ENCODE data around the gene ZNF132. TPM values are rescaled to one million over a fixed set of nuclear protein-coding genes. Genes with fewer than 3 reads are reported as not detected.

Gene ZNF132
- total and polyA plus RNA-seq, 8 donors = 1.1 to 6.1 (median 2.0) TPM

- FAIRE-seq (no peak), DNase-seq (peak in 1 of 6 donors; percentile 32), ATAC-seq (no peak)
- no peaks in the 10 kb centered on the region for H3K27me3 ChIP-seq
- 43 to 52% methylated on average over 18 of the region's 18 CpGs for WGBS, 2 donors
- peaks cover 0 to 8% (median 8%) of the 10 kb centered on the region in 3 donors for H3K4me1 ChIP-seq
- no peaks in the 10 kb centered on the region for H3K36me3 ChIP-seq
- no peak overlapping the region for H3K27ac ChIP-seq
- H3K4me3 ChIP-seq = peak overlapping the region; percentile 20 to 50 (median 36)
- TF ChIP-seq CTCF (IDR thresholded peaks at IDR 0.05) = no peak
- no peaks in the 10 kb centered on the region for H3K9me3 ChIP-seq
- intact Hi-C loops (cut with DNase I) = no loop called here
These were observed 39.5 kb downstream of the ZNF132 start for GRCh38 chr19:58400316-58400915.

- Histone ChIP-seq H3K9me3 (no peaks in the 10 kb centered on the region), H3K27ac (no peak overlapping the region), H3K36me3 (peaks cover 0 to under 1% (median 0%) of the 10 kb centered on the region in 3 donors), H3K27me3 (no peaks in the 10 kb centered on the region), H3K4me1 (peaks cover 0 to 8% (median 8%) of the 10 kb centered on the region in 3 donors), H3K4me3 (no peak overlapping the region)
- no peak for ATAC-seq
- TF ChIP-seq CTCF (IDR thresholded peaks at IDR 0.05) = no peak
- no peak for DNase-seq
- FAIRE-seq = no peak
- intact Hi-C loops (cut with DNase I) = no loop called here
- 88 to 94% methylated on average over 3 of the region's 3 CpGs for WGBS, 2 donors
These were observed 40.0 kb downstream of the ZNF132 start for GRCh38 chr19:58399903-58400302.

DNA sequence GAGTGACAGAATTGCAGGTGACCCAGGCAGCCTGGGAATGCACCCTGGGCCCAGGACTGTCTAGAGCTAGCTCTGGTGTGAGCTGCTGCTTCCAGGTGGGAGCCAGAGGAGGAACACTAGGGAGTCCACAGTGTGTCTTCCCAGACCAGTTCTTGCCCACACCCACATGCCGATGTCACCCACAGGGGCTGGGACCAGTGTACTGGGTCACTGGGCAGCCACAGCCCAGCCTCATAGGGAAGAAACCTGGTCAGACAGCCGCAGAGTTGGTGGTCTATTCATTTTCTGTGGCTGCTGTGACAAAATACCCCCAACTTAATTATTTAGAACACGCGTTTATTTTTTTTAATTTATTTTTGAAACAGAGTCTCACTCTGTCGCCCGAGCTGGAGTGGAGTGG lies 41.4 kb downstream of the ZNF132 start:
- H3K4me3 ChIP-seq = no peak overlapping the region
- intact Hi-C loops (cut with DNase I) = no loop called here
- peaks cover 4 to 14% (median 13%) of the 10 kb centered on the region in 3 donors for H3K36me3 ChIP-seq
- H3K4me1 ChIP-seq = peaks cover 0 to 8% (median 8%) of the 10 kb centered on the region in 3 donors
- 90 to 93% methylated on average over 6 of the region's 6 CpGs for WGBS, 2 donors
- no peak overlapping the region for H3K27ac ChIP-seq
- ATAC-seq (no peak), FAIRE-seq (no peak), DNase-seq (no peak)
- H3K27me3 ChIP-seq = no peaks in the 10 kb centered on the region
- no peak for TF ChIP-seq CTCF (IDR thresholded peaks at IDR 0.05)
- H3K9me3 ChIP-seq = no peaks in the 10 kb centered on the region

GRCh38 chr19:58398087-58398486 lies 41.9 kb downstream of the ZNF132 start:
- intact Hi-C loops (cut with DNase I) = no loop called here
- Histone ChIP-seq H3K36me3 (peaks cover 4 to 18% (median 18%) of the 10 kb centered on the region in 3 donors), H3K27me3 (no peaks in the 10 kb centered on the region), H3K9me3 (no peaks in the 10 kb centered on the region), H3K4me3 (no peak overlapping the region), H3K27ac (no peak overlapping the region), H3K4me1 (peaks cover 0 to 8% (median 8%) of the 10 kb centered on the region in 3 donors)
- TF ChIP-seq CTCF (IDR thresholded peaks at IDR 0.05) = no peak
- 69 to 72% methylated on average over 4 of the region's 4 CpGs for WGBS, 2 donors
- FAIRE-seq (no peak), DNase-seq (peak in 1 of 6 donors; percentile 6), ATAC-seq (no peak)

- no peak overlapping the region for H3K27ac ChIP-seq
- intact Hi-C loops (cut with DNase I) = no loop called here
- ATAC-seq (no peak), DNase-seq (peak in 1 of 6 donors; percentile 12), FAIRE-seq (no peak)
- H3K27me3 ChIP-seq = no peaks in the 10 kb centered on the region
- 66 to 68% methylated on average over 7 of the region's 7 CpGs for WGBS, 2 donors
- no peak overlapping the region for H3K4me3 ChIP-seq
- peaks cover 4 to 23% (median 22%) of the 10 kb centered on the region in 3 donors for H3K36me3 ChIP-seq
- no peak for TF ChIP-seq CTCF (IDR thresholded peaks at IDR 0.05)
- H3K4me1 ChIP-seq = peaks cover 0 to 8% (median 8%) of the 10 kb centered on the region in 3 donors
- H3K9me3 ChIP-seq = no peaks in the 10 kb centered on the region
These were observed 42.4 kb downstream of the ZNF132 start for GRCh38 chr19:58397533-58398037.

All from pancreas (tissue), 10 donors.